Measurements from ENCODE around the gene FNDC3A.

Gene FNDC3A

DNA sequence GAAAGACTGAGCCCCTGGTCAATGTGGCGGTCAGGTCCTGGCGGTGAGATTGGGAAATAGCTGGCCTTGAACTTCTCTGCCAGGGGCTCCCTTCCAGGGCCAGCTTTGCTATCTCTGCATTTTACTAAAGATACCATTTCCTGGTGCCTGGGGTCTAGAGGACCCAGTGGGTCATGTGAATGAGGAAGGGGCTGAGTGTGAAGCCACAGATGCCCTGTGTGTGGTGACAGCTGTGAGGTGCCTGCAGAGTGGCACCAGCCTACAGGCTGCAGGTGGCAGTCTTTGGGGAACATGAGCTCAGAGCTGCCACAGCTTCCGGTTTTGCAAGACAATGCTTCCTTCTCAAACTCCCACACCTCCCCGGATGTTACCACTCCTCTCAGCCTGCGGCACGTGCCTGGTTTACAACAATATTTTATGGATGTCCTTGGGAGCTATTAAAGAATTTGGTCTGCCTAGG, 239.2 kb downstream of the FNDC3A start:
- DNase-seq (ENCODE audit: low read depth in 2 of 2) = no peak

DNA sequence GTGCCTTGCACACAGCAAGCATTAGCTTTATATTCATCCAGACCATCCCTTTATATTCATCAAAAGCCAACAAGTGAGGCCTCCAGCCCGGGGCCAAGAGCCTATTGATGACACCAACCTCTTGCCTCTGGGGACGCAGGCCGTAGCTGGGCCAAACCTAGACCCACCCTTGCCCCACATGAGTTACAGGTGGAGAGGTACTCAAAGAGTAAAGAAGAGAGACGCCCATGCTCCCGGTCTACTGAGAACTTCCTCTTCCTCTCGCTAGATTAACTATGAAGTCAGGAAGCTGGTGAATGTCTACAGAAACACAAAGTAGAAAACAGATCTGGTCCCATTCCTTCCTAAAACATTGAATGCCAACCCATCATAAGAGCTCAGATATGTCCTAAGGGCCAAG, 240.6 kb downstream of the FNDC3A start:
- no peak for DNase-seq (ENCODE audit: low read depth in 2 of 2)

DNA sequence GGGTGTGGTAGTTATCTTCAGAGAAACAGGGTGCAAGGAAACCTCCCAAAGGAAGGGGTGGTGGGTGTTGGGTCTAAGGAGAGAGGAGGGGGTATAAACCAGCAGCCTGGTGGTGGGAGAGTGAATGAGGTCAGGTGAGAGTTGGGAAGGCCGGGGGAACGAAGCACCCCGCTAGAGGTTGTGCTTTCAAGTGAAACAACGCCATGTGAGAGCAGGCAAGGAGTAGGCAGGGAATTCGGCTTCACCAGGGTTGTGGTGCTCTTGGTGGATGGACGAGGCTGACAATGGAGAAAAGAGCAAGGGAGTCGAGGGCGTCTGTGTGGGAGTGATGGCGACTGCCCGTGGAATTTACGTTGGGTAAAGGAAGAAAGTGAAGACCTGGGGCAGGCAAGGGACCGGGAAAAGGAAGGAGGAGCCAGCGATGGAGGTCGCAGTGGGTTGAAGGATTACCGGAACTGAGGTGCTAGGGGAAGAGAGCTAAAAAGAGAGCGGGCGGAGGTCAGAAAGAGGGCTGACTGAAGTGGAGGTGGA, 242.3 kb downstream of the FNDC3A start:
- no peak for DNase-seq (ENCODE audit: low read depth in 2 of 2)

DNA sequence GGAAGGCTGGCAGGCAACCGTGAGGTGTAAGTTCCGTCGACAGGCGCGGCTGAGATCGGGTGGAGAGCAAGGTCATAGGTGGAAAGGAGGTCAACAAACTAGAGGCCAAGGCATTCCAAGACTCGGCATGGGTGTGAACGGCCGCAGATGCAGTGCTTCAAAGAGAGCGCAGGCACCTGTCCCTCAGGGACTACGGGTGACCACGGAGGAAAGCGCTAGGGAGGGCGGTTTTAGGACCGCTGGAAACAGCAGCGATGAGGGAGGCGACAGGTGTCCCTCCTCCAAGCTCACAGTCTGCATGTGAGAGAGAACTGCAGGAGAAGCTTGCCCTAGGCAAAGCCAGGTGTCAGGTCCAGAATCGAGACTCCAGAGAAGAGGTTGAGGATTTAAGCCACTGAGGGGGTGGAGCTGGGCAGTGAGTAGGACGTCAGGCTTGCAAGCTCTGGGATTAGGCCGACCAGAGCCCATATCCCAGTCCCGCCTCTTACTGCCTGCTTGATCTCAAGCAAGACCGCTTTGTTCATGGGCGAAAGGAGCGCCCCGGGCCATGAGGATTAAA, 242.9 kb downstream of the FNDC3A start:
- no peak for DNase-seq (ENCODE audit: low read depth in 2 of 2)

DNA sequence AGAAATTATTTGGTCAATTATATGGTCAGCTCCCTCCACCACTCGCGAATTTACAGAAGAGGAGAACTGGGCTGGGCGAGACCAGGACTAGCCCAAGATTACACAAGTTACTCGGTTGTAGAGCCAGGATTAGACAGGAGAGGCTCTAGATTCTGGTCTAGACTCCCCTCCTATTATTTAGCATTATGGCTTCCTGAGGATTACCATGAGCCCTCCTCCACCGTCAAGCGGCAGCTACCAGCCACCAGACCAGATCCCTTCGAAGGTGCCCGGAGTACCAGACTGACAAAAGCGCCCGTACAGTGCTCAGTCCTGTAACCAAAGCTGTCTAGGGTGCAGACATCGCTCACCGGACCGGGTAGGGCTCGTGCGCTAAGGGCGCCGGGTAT, 243.9 kb downstream of the FNDC3A start:
- DNase-seq (ENCODE audit: low read depth in 2 of 2) = no peak

DNA sequence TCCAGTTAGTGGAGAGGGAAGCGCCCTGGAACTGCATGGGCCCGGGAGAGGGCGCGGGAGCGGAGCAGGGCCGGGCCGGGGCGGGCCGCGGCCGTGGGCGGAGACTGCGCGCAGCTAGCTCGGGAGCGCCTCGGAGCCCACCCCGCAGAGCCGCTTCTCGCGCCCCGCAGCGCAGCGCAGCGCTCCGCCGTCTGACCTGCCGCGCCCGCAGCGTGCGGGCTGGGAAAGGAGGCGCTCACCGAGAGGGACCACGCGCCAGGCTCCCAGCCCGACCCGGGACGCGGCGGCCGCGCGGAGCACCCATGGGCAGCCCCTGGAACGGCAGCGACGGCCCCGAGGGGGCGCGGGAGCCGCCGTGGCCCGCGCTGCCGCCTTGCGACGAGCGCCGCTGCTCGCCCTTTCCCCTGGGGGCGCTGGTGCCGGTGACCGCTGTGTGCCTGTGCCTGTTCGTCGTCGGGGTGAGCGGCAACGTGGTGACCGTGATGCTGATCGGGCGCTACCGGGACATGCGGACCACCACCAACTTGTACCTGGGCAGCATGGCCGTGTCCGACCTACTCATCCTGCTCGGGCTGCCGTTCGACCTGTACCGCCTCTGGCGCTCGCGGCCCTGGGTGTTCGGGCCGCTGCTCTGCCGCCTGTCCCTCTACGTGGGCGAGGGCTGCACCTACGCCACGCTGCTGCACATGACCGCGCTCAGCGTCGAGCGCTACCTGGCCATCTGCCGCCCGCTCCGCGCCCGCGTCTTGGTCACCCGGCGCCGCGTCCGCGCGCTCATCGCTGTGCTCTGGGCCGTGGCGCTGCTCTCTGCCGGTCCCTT, 244.5 kb downstream of the FNDC3A start, which contains the start of gene MLNR:
Gene MLNR, plus strand, starts transcription at position 303 of the 820 bp plus-strand sequence. Its CDS starts 0 bp downstream, at position 303.
- peak in 1 of 2 donors; percentile 24 for DNase-seq (ENCODE audit: low read depth in 2 of 2)

DNA sequence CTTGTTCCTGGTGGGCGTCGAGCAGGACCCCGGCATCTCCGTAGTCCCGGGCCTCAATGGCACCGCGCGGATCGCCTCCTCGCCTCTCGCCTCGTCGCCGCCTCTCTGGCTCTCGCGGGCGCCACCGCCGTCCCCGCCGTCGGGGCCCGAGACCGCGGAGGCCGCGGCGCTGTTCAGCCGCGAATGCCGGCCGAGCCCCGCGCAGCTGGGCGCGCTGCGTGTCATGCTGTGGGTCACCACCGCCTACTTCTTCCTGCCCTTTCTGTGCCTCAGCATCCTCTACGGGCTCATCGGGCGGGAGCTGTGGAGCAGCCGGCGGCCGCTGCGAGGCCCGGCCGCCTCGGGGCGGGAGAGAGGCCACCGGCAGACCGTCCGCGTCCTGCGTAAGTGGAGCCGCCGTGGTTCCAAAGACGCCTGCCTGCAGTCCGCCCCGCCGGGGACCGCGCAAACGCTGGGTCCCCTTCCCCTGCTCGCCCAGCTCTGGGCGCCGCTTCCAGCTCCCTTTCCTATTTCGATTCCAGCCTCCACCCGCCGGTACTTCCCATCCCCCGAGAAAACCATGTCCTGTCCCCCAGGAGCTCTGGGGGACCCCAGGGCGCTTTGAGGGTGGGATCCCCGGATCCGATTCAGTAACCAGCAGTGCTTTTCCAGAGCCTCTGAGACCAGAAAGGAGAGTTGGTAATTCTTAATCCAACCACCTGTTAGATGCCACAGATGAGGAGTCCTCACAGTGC, 245.3 kb downstream of the FNDC3A start:
- peak in 1 of 2 donors; percentile 7 for DNase-seq (ENCODE audit: low read depth in 2 of 2)

DNA sequence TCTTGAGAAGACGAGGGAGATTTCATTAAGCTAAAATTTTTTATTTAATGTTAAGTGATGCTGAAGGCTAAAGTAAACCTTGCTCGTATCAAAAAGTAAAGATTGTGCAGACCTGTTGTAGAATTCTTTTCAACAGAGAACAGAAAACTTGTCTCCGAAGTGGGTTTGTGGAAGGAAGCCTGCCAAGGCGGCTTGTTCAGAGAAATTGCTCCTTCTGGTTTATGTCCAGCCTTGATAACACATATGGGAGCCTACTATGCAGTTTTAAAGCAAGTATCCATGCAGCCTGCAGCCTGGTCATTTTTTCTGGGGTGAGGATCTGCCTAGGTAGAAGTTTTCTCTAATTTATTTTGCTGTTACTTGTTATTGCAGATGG, 245.9 kb downstream of the FNDC3A start:
- DNase-seq (ENCODE audit: low read depth in 2 of 2) = no peak

DNA sequence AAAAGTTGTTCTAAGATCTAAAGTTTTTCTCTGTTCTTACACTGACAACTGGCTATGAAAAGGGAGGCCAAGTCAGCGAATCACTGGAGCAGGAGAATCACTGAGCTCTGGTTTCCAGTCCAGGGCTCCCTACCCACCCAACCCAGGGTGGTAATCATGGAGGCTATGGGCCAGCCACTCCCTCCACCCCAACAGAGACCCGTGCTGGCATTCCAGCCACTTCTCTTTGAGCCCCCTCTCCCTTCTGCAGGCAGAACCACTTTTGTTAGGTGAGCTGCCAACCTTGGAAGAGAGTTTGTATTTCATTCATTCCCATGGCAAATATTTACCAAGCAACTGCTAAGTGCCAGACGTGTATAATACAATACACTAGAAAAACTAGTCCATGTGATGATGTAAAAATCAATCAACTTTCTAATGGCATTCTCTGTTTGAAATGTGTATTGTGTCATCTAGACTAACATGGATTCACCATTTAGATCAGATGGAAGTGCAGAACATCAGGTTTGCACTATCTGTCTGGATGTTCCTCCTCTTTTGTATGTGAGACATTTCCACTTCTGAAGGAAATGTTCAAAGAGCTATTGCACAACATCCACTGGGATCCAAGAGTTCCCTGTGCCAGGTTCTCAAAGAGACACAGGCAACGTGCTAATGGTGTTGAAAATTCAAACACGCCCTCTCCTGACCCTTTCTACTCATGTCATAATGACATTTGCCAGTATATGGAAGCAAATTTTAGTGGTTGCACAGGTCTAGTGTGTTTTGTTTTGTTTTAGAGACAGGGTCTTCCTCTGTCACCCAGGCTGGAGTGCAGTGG, 249.7 kb downstream of the FNDC3A start:
- DNase-seq (ENCODE audit: low read depth in 2 of 2) = no peak

DNA sequence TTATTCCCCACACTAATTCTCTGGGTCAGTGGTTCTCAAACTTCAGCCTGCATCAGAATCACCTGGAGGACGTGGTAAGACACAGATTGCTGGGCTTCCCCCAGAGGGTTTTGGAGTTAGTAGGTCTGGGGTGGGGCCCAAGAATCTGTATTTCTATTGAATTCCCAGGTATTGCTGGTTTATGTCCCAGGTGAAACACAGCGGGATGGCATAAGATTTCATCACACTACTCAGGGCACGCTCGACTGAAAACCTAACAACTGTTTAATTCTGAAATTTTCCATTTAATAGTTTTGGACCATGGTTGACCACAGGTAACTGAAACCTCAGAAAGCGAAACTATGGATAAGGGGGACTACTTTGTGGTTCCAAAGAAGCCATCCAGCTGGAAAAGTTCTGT, 250.9 kb downstream of the FNDC3A start:
- DNase-seq (ENCODE audit: low read depth in 2 of 2) = no peak

DNA sequence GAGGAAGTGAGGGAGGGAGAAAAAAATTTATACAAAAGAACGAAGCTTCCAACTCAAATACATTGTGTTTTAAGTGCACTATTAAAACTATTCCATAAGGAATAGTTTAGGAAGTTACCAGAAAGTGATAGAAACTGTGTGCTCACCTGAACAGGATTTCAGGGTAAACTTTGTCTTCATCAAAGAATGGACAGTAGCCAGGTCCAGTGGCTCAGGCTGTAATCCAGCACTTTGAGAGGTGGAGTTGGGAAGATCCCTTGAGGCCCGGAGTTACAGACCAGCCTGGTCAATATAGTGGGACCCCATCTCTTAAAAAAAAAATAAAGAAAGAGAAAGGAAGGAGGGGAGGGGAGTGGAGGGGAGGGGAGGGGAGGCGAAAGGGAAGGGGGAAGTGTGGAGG, 259.0 kb downstream of the FNDC3A start:
- DNase-seq (ENCODE audit: low read depth in 2 of 2) = no peak

DNA sequence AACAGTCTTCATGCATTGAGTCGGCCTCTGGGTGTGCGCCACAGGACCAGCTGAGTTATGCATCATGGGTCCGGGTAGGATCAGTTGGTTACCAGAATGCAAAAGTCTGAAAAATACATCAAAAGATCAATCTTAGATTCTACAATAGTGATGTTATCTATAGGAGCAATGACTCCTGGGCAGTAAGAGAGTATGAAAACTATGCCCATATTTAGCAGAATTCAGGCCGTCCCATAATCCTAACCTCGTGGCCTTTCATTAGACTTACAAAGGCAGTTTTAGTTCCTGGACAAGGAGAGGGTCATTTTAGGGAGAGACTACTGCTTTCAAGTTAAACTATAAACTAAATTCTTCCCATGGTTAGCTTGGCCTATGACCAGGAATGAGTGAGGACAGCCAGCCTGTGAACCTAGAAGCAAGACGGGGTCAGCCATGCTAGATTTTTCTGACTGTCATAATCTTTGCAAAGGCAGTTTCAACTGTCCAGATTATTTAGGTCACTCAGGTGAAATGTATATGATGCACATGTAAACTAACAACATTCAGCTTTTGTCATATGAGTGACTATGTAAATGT, 260.2 kb downstream of the FNDC3A start:
- no peak for DNase-seq (ENCODE audit: low read depth in 2 of 2)

DNA sequence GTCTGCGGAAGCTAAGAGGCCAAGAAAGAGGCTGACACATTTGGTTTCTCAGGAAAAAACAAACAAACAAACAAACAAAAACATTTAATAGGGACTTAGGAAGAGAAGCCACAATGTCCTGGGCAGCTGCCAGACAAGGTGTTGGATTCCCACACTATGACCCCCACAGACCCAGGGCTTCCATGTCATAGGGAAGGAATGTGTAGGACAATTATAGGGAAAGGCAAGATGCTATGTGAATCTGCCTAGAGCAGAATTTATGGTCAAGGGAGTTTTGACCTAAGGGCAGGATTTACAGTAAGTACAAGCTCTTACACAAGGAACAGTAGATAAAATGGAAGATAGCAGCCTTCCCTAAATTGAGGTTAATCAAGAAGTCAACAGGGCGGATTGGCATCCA, 262.9 kb downstream of the FNDC3A start:
- no peak for DNase-seq (ENCODE audit: low read depth in 2 of 2)

DNA sequence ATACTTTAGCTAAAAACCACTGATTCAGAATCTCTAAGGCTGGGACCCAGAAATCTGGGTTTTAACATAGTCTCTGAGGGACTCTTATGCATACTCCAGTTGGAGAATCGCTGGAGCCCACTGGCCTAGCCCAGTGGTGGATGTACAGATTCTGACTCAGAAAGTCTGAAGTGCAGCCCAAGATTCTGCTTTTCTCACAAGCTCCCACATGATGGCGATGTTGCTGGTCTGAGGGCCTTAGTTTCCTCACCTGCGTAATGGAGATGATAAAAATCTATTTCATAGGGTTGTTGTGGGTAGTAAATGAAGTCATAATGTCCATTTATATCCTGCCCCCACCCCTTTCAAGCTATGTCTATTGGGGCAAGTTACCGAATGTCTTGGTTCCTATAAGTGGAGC, 264.3 kb downstream of the FNDC3A start:
- peak; percentile 15 to 29 for DNase-seq (ENCODE audit: low read depth in 2 of 2)

DNA sequence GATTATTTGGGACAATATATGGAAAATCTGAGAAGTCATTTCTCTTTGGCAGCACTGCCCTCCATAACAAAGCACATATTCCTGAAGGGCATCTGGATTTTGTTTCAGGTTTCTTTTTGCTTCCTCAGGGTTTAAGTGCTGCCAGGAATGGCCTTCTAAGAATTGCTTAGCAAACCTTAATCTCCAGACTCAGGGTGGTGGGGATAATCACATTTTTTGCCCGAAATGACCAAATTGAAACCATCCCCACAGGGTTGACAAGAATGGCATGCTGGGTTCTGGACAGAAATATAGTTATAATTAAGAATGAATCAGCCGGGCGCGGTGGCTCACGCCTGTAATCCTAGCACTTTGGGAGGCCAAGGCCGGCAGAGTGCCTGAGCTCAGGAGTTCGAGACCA, 265.6 kb downstream of the FNDC3A start:
- DNase-seq (ENCODE audit: low read depth in 2 of 2) = no peak

DNA sequence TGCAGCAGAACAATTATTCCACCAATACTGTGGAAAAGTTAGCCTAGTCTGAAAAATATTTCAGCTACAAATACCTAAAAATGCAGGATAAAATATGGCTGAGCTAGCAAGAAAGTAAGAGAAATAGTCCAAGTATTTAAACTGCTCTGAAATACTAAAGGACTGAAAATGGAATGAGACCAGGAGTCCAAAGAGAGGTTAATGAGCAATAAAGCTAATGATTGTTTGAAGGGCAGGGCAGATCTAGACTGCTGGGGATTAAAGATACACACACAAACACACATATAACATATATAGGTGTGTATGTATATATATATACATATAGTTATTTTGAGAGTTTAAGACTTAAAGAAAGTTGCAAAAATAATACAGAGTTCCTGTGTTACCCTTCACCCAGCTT, 269.4 kb downstream of the FNDC3A start:
- no peak for DNase-seq (ENCODE audit: low read depth in 2 of 2)

DNA sequence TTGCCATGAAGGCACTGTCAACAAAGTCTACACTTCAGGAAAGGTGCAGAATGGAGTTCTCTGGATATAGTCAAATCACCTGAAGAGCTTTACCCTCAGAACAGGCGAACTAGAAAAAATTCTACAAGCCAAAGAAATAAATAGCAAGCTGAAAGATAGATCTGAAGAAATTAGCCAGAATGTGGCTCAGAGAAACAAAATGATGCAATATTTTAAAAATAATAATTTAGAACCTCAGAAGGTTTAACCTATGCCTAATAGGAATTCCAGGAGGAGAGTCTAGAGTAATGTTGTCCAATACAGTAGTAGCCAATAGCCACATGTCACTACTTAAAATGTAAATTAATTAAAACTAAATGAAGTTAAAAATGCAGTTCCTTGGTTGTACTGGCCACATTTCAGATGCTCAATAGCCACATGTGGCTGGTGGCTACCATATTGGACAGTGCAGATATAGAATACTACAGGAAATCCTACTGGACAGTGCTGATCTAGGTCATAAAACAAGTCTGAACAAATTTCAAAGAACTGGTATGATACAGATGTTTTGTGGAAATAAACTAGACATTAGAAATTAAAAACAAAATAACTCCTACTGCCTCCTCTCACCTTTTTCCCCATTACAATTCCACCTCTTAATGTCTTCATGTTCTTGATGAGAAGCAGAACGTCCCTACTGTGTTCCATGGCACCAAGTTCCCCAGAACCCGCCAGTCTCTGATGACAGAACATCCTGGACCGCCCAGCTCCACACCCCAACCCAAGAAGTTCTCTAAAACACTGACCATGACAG, 271.3 kb downstream of the FNDC3A start:
- DNase-seq (ENCODE audit: low read depth in 2 of 2) = peak in 1 of 2 donors; percentile 0

DNA sequence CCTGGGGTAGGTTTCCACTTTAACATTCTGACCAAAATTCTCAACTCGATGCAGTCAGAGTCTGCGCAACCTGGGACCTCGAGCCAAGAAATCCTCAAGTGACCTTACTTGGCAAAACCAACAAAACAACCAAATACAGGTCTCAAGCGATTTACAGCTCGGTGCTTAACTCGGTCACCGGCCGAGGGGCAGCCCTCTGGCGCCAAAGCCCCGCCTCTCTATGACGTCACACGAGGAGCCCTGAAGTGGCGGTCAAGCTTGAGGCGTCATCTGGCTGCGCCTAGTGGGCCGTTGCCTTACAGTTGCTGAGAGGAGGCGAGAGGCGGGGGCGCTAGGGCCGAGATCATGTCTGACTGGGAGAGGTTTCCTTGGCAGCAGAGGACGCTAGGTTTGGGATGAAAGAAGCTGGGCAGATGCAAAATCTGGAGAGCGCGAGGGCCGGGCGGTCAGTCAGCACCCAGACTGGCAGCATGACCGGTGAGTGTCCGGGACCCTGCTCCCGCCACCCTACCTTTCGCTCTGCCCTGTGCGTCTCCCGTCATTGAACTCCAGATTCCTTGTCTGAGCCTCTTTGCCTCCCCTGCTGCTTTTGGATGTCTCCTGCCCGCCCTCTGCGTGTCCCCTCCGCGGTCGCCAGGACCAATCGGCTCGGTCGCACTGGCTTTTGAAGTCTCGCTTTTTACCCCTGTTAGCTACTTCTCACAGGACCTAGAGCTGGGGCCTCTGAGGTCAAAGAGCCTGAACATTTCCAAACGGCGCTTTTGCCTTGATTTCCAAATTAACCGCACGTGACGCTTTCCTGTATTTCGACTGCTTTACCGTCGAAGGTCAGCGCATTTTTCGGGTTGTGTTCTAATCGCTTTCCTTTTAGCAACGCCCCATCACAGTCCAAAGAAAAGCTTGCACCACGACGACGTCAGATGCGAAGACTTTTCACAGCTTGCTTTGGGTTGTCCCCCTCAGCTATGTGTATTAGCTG, 272.2 kb downstream of the FNDC3A start, which contains the start of gene CDADC1:
Gene CDADC1, plus strand, starts transcription at position 283 of the 979 bp plus-strand sequence. Its CDS starts 113 bp downstream, at position 396.
- peak; percentile 75 to 95 for DNase-seq (ENCODE audit: low read depth in 2 of 2)

DNA sequence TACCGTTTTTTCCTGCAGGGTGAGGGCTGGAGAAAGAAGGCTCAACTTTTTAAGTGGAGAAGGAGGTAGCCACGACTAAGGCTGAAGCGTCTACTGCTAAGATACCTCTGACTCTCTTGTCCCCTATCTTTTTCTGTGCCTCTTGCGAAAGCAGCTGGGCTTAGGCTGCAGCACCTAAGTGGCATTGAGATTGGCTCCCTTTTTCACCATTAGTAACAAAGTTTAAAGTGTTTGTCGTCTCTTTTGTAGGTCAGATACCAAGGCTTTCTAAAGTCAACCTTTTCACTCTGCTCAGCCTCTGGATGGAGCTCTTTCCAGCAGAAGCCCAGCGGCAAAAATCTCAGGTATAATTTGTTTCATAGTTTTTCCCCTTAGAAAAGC, 272.9 kb downstream of the FNDC3A start:
- DNase-seq (ENCODE audit: low read depth in 2 of 2) = no peak

All from activated CD4-positive, alpha-beta T cell treated with anti-CD3 and anti-CD28 coated beads for 24 hours (primary cell).